Esophagus muscularis mucosa (tissue), 4 donors: ENCODE measurements around the gene ASIC2.

ENCODE experiments used
- CTCF ChIP-seq, 3 experiments: fragments of 200-600 bp in 2 of 3; fragments of 450-650 bp in 1 of 3; sonication (generic) in 2 of 3; IDR thresholded peaks; one replicate each; pipeline ENCODE4 v1.5.1; 2017 to 2019; ENCODE audit warnings: antibody characterized with exemption in 3 of 3, mild to moderate bottlenecking in 2 of 3, moderate library complexity in 1 of 3
- EP300 ChIP-seq: sonication (generic); formaldehyde crosslinking; IDR thresholded peaks from one replicate; pipeline ENCODE4 v1.6.1; 2017; ENCODE audit warnings: antibody characterized with exemption
- POLR2A ChIP-seq: fragments of 450-650 bp; IDR thresholded peaks from one replicate; pipeline ENCODE4 v1.6.1; 2017; ENCODE audit warnings: antibody characterized with exemption, moderate library complexity, mild to moderate bottlenecking, low read depth
- POLR2AphosphoS5 ChIP-seq, 2 donors: sonication (generic); formaldehyde crosslinking; IDR thresholded peaks; one replicate each; pipeline ENCODE4 v1.6.1; 2017; ENCODE audit warnings: antibody characterized with exemption in 2 of 2

GRCh38 chr17:33152783-33153182 is 140.3 kb downstream of the ASIC2 start:
- TF ChIP-seq CTCF (IDR thresholded peaks at IDR 0.05) (no peak), POLR2A (no peak), EP300 (no peak), POLR2AphosphoS5 (IDR thresholded peaks at IDR 0.05) (no peak)
